Measurements from ENCODE around the gene TEDDM1. TPM values are rescaled to one million over a fixed set of nuclear protein-coding genes. Genes with fewer than 3 reads are reported as not detected.

Gene TEDDM1
- total and polyA plus RNA-seq, 8 donors = not detected

DNA sequence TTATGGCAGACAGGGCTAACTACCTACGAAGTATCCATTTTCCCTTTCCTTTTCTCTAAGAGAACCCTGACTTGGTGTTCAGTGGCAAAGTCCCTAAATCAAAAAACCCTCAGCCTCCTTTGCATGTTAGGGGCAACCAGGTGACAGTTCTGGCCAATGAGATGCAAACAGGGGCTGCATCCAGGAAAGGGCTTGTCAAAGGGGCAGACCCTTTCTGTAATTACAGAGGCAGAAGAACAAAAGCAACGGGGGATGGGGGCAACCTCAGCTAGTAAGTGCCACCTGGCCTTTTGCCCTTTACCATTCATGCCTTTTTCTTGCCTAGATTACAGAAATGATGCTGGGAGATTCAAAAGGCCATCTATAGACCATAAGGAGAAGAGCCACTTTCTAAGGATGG lies 43.3 kb downstream of the TEDDM1 start:
- intact Hi-C loops (cut with DNase I; ENCODE audit: low total_unique reads) = no loop called here
- Histone ChIP-seq H3K9me3 (no peaks in the 10 kb centered on the region), H3K36me3 (no peaks in the 10 kb centered on the region), H3K27me3 (no peaks in the 10 kb centered on the region), H3K4me3 (no peak overlapping the region), H3K4me1 (no peaks in the 10 kb centered on the region), H3K27ac (no peak overlapping the region)
- no peak for TF ChIP-seq POLR2AphosphoS5 (IDR thresholded peaks at IDR 0.05)
- TF ChIP-seq, protein P1, sequence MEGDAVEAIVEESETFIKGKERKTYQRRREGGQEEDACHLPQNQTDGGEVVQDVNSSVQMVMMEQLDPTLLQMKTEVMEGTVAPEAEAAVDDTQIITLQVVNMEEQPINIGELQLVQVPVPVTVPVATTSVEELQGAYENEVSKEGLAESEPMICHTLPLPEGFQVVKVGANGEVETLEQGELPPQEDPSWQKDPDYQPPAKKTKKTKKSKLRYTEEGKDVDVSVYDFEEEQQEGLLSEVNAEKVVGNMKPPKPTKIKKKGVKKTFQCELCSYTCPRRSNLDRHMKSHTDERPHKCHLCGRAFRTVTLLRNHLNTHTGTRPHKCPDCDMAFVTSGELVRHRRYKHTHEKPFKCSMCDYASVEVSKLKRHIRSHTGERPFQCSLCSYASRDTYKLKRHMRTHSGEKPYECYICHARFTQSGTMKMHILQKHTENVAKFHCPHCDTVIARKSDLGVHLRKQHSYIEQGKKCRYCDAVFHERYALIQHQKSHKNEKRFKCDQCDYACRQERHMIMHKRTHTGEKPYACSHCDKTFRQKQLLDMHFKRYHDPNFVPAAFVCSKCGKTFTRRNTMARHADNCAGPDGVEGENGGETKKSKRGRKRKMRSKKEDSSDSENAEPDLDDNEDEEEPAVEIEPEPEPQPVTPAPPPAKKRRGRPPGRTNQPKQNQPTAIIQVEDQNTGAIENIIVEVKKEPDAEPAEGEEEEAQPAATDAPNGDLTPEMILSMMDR (IDR thresholded peaks at IDR 0.05) = no peak
- TF ChIP-seq POLR2A (IDR thresholded peaks at IDR 0.05) = no peak
- TF ChIP-seq EP300 (IDR thresholded peaks at IDR 0.05) = no peak
- no peak for DNase-seq
- WGBS, 5 donors = 72 to 86% (median 83%) methylated on average over 2 of the region's 2 CpGs

DNA sequence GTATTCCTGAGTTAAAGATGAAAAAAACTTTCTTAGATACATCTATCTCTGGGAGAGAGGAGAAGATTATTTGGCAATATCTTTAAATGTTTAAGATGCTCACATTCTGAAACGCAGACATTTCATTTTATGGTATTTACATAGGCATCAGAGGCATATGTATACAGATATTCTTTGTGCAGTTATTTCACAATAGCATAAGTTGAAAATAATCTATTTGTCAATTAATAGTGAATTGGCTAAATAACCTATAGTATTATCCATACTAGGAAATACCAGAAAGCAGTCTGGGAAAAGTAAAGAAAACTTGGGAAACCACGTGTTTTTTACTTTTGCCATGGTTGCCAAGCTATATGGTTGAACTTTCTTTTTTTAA lies 44.8 kb downstream of the TEDDM1 start:
- H3K9me3 ChIP-seq = no peaks in the 10 kb centered on the region
- 68 to 91% (median 84%) methylated on average over 2 of the region's 2 CpGs for WGBS, 5 donors
- TF ChIP-seq POLR2AphosphoS5 (IDR thresholded peaks at IDR 0.05) (no peak), EP300 (IDR thresholded peaks at IDR 0.05) (no peak)
- H3K27me3 ChIP-seq = no peaks in the 10 kb centered on the region
- intact Hi-C loops (cut with DNase I; ENCODE audit: low total_unique reads) = no loop called here
- no peak overlapping the region for H3K27ac ChIP-seq
- H3K4me1 ChIP-seq = peaks cover 0 to 2% (median 0%) of the 10 kb centered on the region in 4 donors
- no peak overlapping the region for H3K4me3 ChIP-seq
- no peaks in the 10 kb centered on the region for H3K36me3 ChIP-seq
- DNase-seq = no peak

DNA sequence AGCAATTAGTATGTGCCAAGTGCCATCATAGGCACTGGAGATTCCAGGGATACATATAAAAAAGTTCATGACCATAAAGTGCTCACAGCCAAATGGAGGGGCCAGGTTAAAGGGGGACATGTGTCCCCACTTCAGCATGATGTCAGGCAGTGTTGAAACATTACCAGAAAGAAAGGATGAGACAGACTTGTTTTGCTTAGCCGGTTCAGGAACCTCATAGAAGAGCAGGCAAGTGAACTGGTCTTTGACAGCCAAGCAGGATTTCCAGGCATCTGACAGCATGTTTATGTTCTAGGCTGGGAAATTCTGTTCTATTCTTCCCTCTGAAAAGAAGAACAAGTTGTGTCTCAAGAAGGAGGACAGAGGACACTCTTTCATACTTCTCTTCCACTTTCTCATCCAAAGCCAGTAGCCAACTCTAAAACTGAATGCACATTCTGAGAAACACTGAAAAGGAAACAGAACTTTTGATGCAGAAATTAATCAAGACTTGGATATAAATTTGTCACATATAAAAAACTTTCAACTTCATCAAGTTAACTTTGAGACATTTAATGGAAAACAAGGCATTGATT lies 48.6 kb downstream of the TEDDM1 start:
- no peak for DNase-seq
- Histone ChIP-seq H3K9me3 (no peaks in the 10 kb centered on the region), H3K4me3 (no peak overlapping the region), H3K4me1 (peaks cover 9 to 19% (median 12%) of the 10 kb centered on the region in 4 donors), H3K27ac (peak overlapping the region in 3 of 5 donors; percentile 16 to 48 (median 38)), H3K27me3 (no peaks in the 10 kb centered on the region), H3K36me3 (no peaks in the 10 kb centered on the region)
- TF ChIP-seq EP300 (IDR thresholded peaks at IDR 0.05) (peak; percentile 77), POLR2AphosphoS5 (IDR thresholded peaks at IDR 0.05) (peak; percentile 32 to 58 (median 45)), POLR2A (IDR thresholded peaks at IDR 0.05) (no peak)
- TF ChIP-seq, protein P1 (IDR thresholded peaks at IDR 0.05) = no peak
- intact Hi-C loops (cut with DNase I; ENCODE audit: low total_unique reads) = no loop called here
- WGBS, 5 donors = 65 to 86% (median 72%) methylated on average over 1 of the region's 1 CpG

DNA sequence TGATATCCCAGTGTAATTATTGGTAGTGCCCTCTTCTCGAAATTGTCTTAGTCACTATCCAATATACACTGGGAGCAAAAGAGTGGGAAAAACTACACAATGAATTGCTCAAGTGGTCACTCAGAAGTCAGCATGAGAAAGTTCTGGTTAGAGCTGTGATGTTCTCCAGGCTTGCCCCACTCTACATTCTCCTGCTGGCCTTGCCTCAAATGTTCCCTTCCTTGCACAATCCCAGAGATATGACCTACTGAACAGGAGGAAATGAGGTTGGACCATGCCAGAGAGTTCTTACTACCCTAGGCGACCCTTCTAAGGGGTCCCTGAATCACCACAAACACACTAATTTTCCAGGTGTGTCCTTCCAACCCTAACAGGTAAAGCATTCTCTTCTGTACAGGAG lies 49.6 kb downstream of the TEDDM1 start:
- DNase-seq = no peak
- TF ChIP-seq POLR2AphosphoS5 (IDR thresholded peaks at IDR 0.05) (peak; percentile 65 to 80 (median 66)), POLR2A (IDR thresholded peaks at IDR 0.05) (no peak), EP300 (IDR thresholded peaks at IDR 0.05) (peak; percentile 86)
- TF ChIP-seq, protein P1 (IDR thresholded peaks at IDR 0.05) = no peak
- no peaks in the 10 kb centered on the region for H3K9me3 ChIP-seq
- peaks cover 9 to 19% (median 12%) of the 10 kb centered on the region in 4 donors for H3K4me1 ChIP-seq
- H3K27me3 ChIP-seq = no peaks in the 10 kb centered on the region
- 68 to 92% (median 84%) methylated on average over 2 of the region's 2 CpGs for WGBS, 5 donors
- peak overlapping the region in 3 of 5 donors; percentile 38 to 73 (median 48) for H3K27ac ChIP-seq
- H3K36me3 ChIP-seq = no peaks in the 10 kb centered on the region
- H3K4me3 ChIP-seq = no peak overlapping the region
- intact Hi-C loops (cut with DNase I; ENCODE audit: low total_unique reads) = no loop called here

Measured in stomach (tissue), 9 donors.